Gastrocnemius medialis (tissue), 4 donors: Measurements from ENCODE around the gene USP44.

Source experiments
- CTCF ChIP-seq, 5 experiments: fragments of 450-650 bp in 3 of 5; fragments of 200-600 bp in 2 of 5; sonication (generic) in 2 of 5; IDR thresholded peaks in 4 of 5; conservative IDR thresholded peaks in 1 of 5; 1 replicate in 4 of 5; 2 replicates in 1 of 5; pipeline ENCODE4 v1.5.1; 2016 to 2019; ENCODE audit warnings: antibody characterized with exemption in 5 of 5, mild to moderate bottlenecking in 3 of 5, moderate library complexity in 3 of 5
- POLR2A ChIP-seq, 2 donors: fragments of 450-650 bp; IDR thresholded peaks; one replicate each; pipeline ENCODE4 v1.6.1; 2017; ENCODE audit warnings: antibody characterized with exemption in 2 of 2, mild to moderate bottlenecking in 2 of 2, moderate library complexity in 2 of 2

GRCh38 chr12:95484524-95484923 lies 66.8 kb downstream of the USP44 start:
- TF ChIP-seq CTCF (IDR thresholded peaks at IDR 0.05 in 4 of 5, conservative IDR thresholded peaks at IDR 0.05 in 1 of 5) (no peak), POLR2A (IDR thresholded peaks at IDR 0.05) (no peak)
